Measurements from ENCODE around the gene TBC1D14.

DNA sequence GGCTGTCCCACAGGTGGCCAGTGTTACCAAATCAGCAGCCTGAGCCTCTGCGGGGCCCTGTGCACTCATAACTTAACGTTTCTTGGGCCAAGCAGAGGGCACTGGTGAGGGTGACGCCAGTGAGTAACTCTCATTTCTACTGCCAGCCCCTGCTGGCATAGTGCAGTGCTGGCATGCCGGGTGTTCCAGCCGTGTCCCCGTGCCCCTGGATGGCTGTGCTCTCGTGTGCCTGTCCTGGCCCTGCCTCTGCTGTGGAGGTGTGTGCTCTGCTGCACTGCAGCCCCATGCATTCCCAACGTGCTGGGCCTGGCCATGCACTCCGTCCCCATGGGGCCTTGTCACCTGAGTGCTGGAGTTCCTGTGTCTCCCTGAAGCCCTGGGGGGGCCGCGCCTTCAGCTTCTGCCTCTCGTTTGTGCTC is 14.7 kb downstream of the TBC1D14 start:
- TF ChIP-seq CTCF (IDR thresholded peaks at IDR 0.05; ENCODE audit: low read depth, low read length) (no peak), EZH2phosphoT487 (IDR thresholded peaks at IDR 0.05; ENCODE audit: low read depth) (no peak)
